ENCODE data around the gene SYCN. TPM values are rescaled to one million over a fixed set of nuclear protein-coding genes. Genes with fewer than 3 reads are reported as not detected.

SYCN gene
- total and polyA plus RNA-seq, 2 donors from 2014 or later = not detected

- TF ChIP-seq CTCF (IDR thresholded peaks at IDR 0.05; ENCODE audit: borderline replicate concordance, extremely low read depth, insufficient read depth) = no peak
- peak overlapping the region in 1 of 3 donors; percentile 4 for H3K9ac ChIP-seq (ENCODE audit: low read length in 3 of 3)
- no peaks in the 10 kb centered on the region for H3K27me3 ChIP-seq (ENCODE audit: control insufficient read depth, insufficient read depth, low read length)
- H3K4me3 ChIP-seq (ENCODE audit: low read length in 3 of 3) = no peak overlapping the region
- peaks cover 0 to 54% (median 26%) of the 10 kb centered on the region in 3 donors for H3K4me1 ChIP-seq (ENCODE audit: control insufficient read depth in 2 of 3, insufficient read depth in 2 of 3, low read depth in 1 of 3, low read length in 3 of 3)
- no peak overlapping the region for H3K27ac ChIP-seq (ENCODE audit: low read depth in 2 of 2, low read length in 2 of 2)
- H3K36me3 ChIP-seq (ENCODE audit: control insufficient read depth in 2 of 3, insufficient read depth in 3 of 3, low read length in 3 of 3) = peaks cover 0 to 2% (median 0%) of the 10 kb centered on the region in 3 donors
- H3K9me3 ChIP-seq (ENCODE audit: control insufficient read depth in 2 of 3, insufficient read depth in 1 of 3, low read length in 3 of 3) = no peaks in the 10 kb centered on the region
- DNase-seq = no peak
- intact Hi-C loops (cut with DNase I) = no loop called here
- FAIRE-seq = no peak
Measured at GRCh38 chr19:39160523-39160861, 43.6 kb downstream of the SYCN start.

- FAIRE-seq = no peak
- DNase-seq = no peak
- Histone ChIP-seq H3K4me3 (ENCODE audit: low read length in 3 of 3) (no peak overlapping the region), H3K9ac (ENCODE audit: low read length in 3 of 3) (no peak overlapping the region), H3K27me3 (ENCODE audit: control insufficient read depth, insufficient read depth, low read length) (no peaks in the 10 kb centered on the region), H3K9me3 (ENCODE audit: control insufficient read depth in 2 of 3, insufficient read depth in 1 of 3, low read length in 3 of 3) (no peaks in the 10 kb centered on the region), H3K4me1 (ENCODE audit: control insufficient read depth in 2 of 3, insufficient read depth in 2 of 3, low read depth in 1 of 3, low read length in 3 of 3) (peaks cover 0 to 65% (median 36%) of the 10 kb centered on the region in 3 donors), H3K27ac (ENCODE audit: low read depth in 2 of 2, low read length in 2 of 2) (no peak overlapping the region), H3K36me3 (ENCODE audit: control insufficient read depth in 2 of 3, insufficient read depth in 3 of 3, low read length in 3 of 3) (peaks cover 0 to 2% (median 0%) of the 10 kb centered on the region in 3 donors)
- no peak for TF ChIP-seq CTCF (IDR thresholded peaks at IDR 0.05; ENCODE audit: borderline replicate concordance, extremely low read depth, insufficient read depth)
- intact Hi-C loops (cut with DNase I) = no loop called here
Measured at GRCh38 chr19:39158646-39159260, 45.3 kb downstream of the SYCN start.

- Histone ChIP-seq H3K27me3 (ENCODE audit: control insufficient read depth, insufficient read depth, low read length) (no peaks in the 10 kb centered on the region), H3K9ac (ENCODE audit: low read length in 3 of 3) (no peak overlapping the region), H3K4me1 (ENCODE audit: control insufficient read depth in 2 of 3, insufficient read depth in 2 of 3, low read depth in 1 of 3, low read length in 3 of 3) (peaks cover 0 to 67% (median 38%) of the 10 kb centered on the region in 3 donors), H3K9me3 (ENCODE audit: control insufficient read depth in 2 of 3, insufficient read depth in 1 of 3, low read length in 3 of 3) (no peaks in the 10 kb centered on the region), H3K36me3 (ENCODE audit: control insufficient read depth in 2 of 3, insufficient read depth in 3 of 3, low read length in 3 of 3) (peaks cover 0 to 2% (median 0%) of the 10 kb centered on the region in 3 donors), H3K27ac (ENCODE audit: low read depth in 2 of 2, low read length in 2 of 2) (no peak overlapping the region), H3K4me3 (ENCODE audit: low read length in 3 of 3) (no peak overlapping the region)
- FAIRE-seq (no peak), DNase-seq (no peak)
- intact Hi-C loops (cut with DNase I) = no loop called here
- TF ChIP-seq CTCF (IDR thresholded peaks at IDR 0.05; ENCODE audit: borderline replicate concordance, extremely low read depth, insufficient read depth) = no peak
Measured at GRCh38 chr19:39157997-39158389, 46.1 kb downstream of the SYCN start.

Measured in kidney (tissue), 14 donors.